Fibroblast of lung (primary cell): ENCODE measurements around the gene LMNTD1. TPM values are rescaled to one million over a fixed set of nuclear protein-coding genes. Genes with fewer than 3 reads are reported as not detected.

Experiments used
- DNase-seq, 2 donors: peaks; one replicate each; pipeline versions ENCODE4 v3.0.0 to v3.0.0-alpha.2; 2010; ENCODE audit warnings: low read depth in 2 of 2
- H2AFZ ChIP-seq: 2 replicates; pipeline ENCODE4 v1.5.1; 2012; ENCODE audit warnings: low read length, control low read depth, inconsistent platforms
- H3K27ac ChIP-seq: 2 replicates; pipeline ENCODE4 v1.5.1; 2011; ENCODE audit warnings: low read length, control low read depth; ENCODE audit not compliant: insufficient read depth
- H3K27me3 ChIP-seq: 2 replicates; pipeline ENCODE4 v1.5.1; 2011; ENCODE audit warnings: mild to moderate bottlenecking, low read length; ENCODE audit not compliant: control insufficient read depth, insufficient read depth
- H3K36me3 ChIP-seq: 2 replicates; pipeline ENCODE4 v1.5.1; 2011; ENCODE audit warnings: low read length; ENCODE audit not compliant: control insufficient read depth, insufficient read depth
- H3K4me1 ChIP-seq: 2 replicates; pipeline ENCODE4 v1.5.1; 2011; ENCODE audit warnings: low read length; ENCODE audit not compliant: control insufficient read depth, insufficient read depth; ENCODE audit errors: extremely low read depth
- H3K4me2 ChIP-seq: 2 replicates; pipeline ENCODE4 v1.5.1; 2011; ENCODE audit warnings: low read length, control low read depth; ENCODE audit not compliant: insufficient read depth; ENCODE audit errors: extremely low read depth
- H3K4me3 ChIP-seq, 4 experiments: fragments of 200-600 bp in 1 of 4; sonication (generic) in 1 of 4; replicated peaks in 1 of 4; 2 replicates each; pipeline ENCODE4 v1.5.1; 2011 to 2016; ENCODE audit warnings: low read length in 4 of 4, low read depth in 3 of 4, mild to moderate bottlenecking in 3 of 4, control low read depth in 2 of 4, inconsistent platforms in 1 of 4, mixed read lengths in 1 of 4; ENCODE audit not compliant: insufficient read depth in 1 of 4; ENCODE audit errors: control extremely low read depth in 1 of 4
- H3K79me2 ChIP-seq: 2 replicates; pipeline ENCODE4 v1.5.1; 2012; ENCODE audit warnings: mild to moderate bottlenecking, low read length, inconsistent platforms; ENCODE audit not compliant: control insufficient read depth, insufficient read depth
- H3K9ac ChIP-seq: 2 replicates; pipeline ENCODE4 v1.5.1; 2011; ENCODE audit warnings: mild to moderate bottlenecking, low read length, control low read depth; ENCODE audit not compliant: insufficient read depth
- H3K9me3 ChIP-seq: 2 replicates; pipeline ENCODE4 v1.5.1; 2012; ENCODE audit warnings: low read depth, low read length; ENCODE audit not compliant: control insufficient read depth, insufficient read depth
- H4K20me1 ChIP-seq: 2 replicates; pipeline ENCODE4 v1.5.1; 2011; ENCODE audit warnings: low read length; ENCODE audit not compliant: control insufficient read depth, insufficient read depth; ENCODE audit errors: extremely low read depth
- EZH2 ChIP-seq: IDR thresholded peaks from 2 replicates; pipeline ENCODE4 v1.5.1; 2012; ENCODE audit warnings: low read length, control low read depth, mild to moderate bottlenecking; ENCODE audit errors: missing control alignments
- polyA plus RNA-seq, 2 donors: library from polyadenylated mRNA; depleted of rRNA in 1 of 2; stranded (reverse) in 1 of 2; unstranded in 1 of 2; fragments of >200 nt; gene quantifications; 2 replicates each; pipeline ENCODE4 v1.2.1, GENCODE V29; 2011 to 2012; ENCODE audit warnings: missing spikeins in 1 of 2
- total RNA-seq: library from RNA; depleted of rRNA; stranded (reverse); fragments of >200 nt; gene quantifications from 2 replicates; pipeline ENCODE4 v1.2.1, GENCODE V29; 2014
- TF ChIP-seq, protein P1 (sequence below), 2 donors: IDR thresholded peaks in 1 of 2; conservative IDR thresholded peaks in 1 of 2; 1 replicate in 1 of 2; 2 replicates in 1 of 2; pipeline ENCODE4 v1.5.1; 2011 to 2012; ENCODE audit warnings: low read length in 2 of 2, control low read depth in 1 of 2, inconsistent platforms in 1 of 2, low read depth in 1 of 2, mild to moderate bottlenecking in 1 of 2

Gene LMNTD1
- total and polyA plus RNA-seq, 2 donors (not counting 1 experiment from before 2014, with no cell fraction given) = not detected

GRCh38 chr12:25558586-25558985, 5.5 kb upstream of the LMNTD1 start:
- Histone ChIP-seq H2AFZ (no peak overlapping the region), H3K9me3 (no peaks in the 10 kb centered on the region), H3K36me3 (no peaks in the 10 kb centered on the region), H3K4me2 (no peak overlapping the region), H4K20me1 (no peaks in the 10 kb centered on the region), H3K27me3 (no peaks in the 10 kb centered on the region), H3K27ac (no peak overlapping the region), H3K79me2 (no peaks in the 10 kb centered on the region), H3K9ac (no peak overlapping the region), H3K4me3 (no peak overlapping the region), H3K4me1 (no peaks in the 10 kb centered on the region)
- DNase-seq = peak in 1 of 2 donors; percentile 34
- TF ChIP-seq, protein P1, sequence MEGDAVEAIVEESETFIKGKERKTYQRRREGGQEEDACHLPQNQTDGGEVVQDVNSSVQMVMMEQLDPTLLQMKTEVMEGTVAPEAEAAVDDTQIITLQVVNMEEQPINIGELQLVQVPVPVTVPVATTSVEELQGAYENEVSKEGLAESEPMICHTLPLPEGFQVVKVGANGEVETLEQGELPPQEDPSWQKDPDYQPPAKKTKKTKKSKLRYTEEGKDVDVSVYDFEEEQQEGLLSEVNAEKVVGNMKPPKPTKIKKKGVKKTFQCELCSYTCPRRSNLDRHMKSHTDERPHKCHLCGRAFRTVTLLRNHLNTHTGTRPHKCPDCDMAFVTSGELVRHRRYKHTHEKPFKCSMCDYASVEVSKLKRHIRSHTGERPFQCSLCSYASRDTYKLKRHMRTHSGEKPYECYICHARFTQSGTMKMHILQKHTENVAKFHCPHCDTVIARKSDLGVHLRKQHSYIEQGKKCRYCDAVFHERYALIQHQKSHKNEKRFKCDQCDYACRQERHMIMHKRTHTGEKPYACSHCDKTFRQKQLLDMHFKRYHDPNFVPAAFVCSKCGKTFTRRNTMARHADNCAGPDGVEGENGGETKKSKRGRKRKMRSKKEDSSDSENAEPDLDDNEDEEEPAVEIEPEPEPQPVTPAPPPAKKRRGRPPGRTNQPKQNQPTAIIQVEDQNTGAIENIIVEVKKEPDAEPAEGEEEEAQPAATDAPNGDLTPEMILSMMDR (conservative IDR thresholded peaks at IDR 0.05 in 1 of 2, IDR thresholded peaks at IDR 0.05 in 1 of 2; ENCODE audit: low read depth in 1 of 2, low read length in 2 of 2) = no peak
- no peak for TF ChIP-seq EZH2

- TF ChIP-seq, protein P1 (conservative IDR thresholded peaks at IDR 0.05 in 1 of 2, IDR thresholded peaks at IDR 0.05 in 1 of 2; ENCODE audit: low read depth in 1 of 2, low read length in 2 of 2) = peak; percentile 21 to 55
- TF ChIP-seq EZH2 = no peak
- Histone ChIP-seq H3K4me3 (no peak overlapping the region), H3K36me3 (no peaks in the 10 kb centered on the region), H4K20me1 (no peaks in the 10 kb centered on the region), H3K4me1 (no peaks in the 10 kb centered on the region), H3K9ac (no peak overlapping the region), H2AFZ (no peak overlapping the region), H3K9me3 (no peaks in the 10 kb centered on the region), H3K4me2 (no peak overlapping the region), H3K27ac (no peak overlapping the region), H3K27me3 (no peaks in the 10 kb centered on the region), H3K79me2 (no peaks in the 10 kb centered on the region)
- DNase-seq = peak; percentile 40 to 73
These were observed 4.8 kb upstream of the LMNTD1 start for GRCh38 chr12:25557830-25558436.

DNA sequence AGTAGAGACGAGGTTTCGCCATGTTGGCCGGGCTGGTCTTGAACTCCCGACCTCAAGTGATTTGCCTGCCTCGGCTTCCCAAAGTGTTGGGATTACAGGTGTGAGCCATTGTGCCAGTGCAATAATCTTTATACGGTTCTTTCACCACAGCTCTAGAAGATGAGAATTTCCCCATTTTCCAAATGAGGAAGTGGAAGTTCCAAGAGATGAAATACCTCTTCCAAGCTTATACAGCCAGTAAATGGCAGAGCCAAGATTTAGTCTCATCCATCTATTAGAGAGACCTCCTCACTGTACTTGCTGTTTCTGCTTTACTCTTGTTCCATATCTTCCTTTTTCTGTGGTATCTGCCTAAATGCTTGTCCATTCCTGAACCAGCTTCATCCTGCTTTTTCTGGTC, 3.1 kb upstream of the LMNTD1 start:
- Histone ChIP-seq H2AFZ (no peak overlapping the region), H3K4me3 (no peak overlapping the region), H3K4me1 (no peaks in the 10 kb centered on the region), H3K4me2 (no peak overlapping the region), H3K9me3 (no peaks in the 10 kb centered on the region), H3K79me2 (no peaks in the 10 kb centered on the region), H3K27ac (no peak overlapping the region), H3K9ac (no peak overlapping the region), H3K27me3 (no peaks in the 10 kb centered on the region), H4K20me1 (no peaks in the 10 kb centered on the region), H3K36me3 (no peaks in the 10 kb centered on the region)
- TF ChIP-seq, protein P1 (conservative IDR thresholded peaks at IDR 0.05 in 1 of 2, IDR thresholded peaks at IDR 0.05 in 1 of 2; ENCODE audit: low read depth in 1 of 2, low read length in 2 of 2) = no peak
- TF ChIP-seq EZH2 = no peak
- DNase-seq = no peak
